ENCODE data around the gene DLGAP4. TPM values are rescaled to one million over a fixed set of nuclear protein-coding genes. Genes with fewer than 3 reads are reported as not detected.

Gene DLGAP4
- total RNA-seq, 2 experiments from 2014 or later = 27.0 to 27.5 TPM

DNA sequence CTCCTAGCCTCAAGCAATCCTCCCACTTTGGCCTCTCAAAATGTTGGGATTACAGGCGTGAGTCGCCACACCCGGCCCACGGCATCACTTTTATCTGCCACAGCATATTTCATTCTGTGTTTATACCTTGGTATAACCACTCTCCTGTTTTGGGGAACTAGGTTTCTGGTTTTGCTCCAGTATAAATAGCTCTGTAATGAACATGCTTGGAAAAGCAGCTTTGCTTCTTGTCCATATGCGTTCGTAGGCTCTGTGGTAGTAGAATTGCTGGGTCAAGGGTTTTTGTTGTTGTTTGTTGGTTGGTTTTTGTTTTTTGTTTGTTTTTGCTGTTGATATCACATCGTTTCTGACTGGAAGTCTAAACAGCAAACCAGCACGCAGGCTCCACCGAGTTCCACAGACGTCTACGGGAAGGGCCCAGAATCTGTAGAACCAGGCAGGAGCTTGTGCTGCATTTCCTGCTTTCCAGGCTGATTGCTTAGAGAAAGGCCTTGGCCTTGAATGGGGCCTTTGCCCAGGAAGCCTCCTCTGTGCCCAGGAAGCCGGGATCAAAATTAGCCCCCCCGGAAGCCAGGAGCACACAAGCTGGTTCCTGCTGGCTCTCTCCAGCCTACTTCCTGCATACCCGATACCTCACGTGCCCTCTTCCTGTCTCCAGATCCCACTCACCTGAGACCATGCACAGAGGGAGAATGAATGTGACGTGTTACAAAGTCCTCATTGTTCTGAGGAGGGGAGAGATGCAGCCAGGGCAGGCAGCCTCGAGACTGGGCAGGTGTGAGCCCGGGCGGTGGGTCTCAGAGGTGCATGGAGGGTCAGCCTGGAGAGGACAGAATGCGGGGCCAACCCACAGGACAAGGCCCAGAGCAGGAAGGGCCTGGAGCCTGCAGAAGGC, 35.1 kb upstream of the DLGAP4 start:
- POLR2A ChIA-PET = no interaction called here
- Mint-ChIP-seq H3K27ac (no peak overlapping the region), H3K4me1 (no peaks in the 10 kb centered on the region), H3K36me3 (no peaks in the 10 kb centered on the region), H3K9me3 (no peaks in the 10 kb centered on the region), H3K27me3 (peaks cover 2% of the 10 kb centered on the region), H3K4me3 (no peak overlapping the region)
- DNase-seq = no peak
- ATAC-seq (ENCODE audit: low read depth) = no peak

GRCh38 chr20:36271639-36272546, 34.2 kb upstream of the DLGAP4 start:
- Mint-ChIP-seq H3K27ac (no peak overlapping the region), H3K4me3 (no peak overlapping the region), H3K4me1 (no peaks in the 10 kb centered on the region), H3K9me3 (no peaks in the 10 kb centered on the region), H3K36me3 (no peaks in the 10 kb centered on the region), H3K27me3 (peaks cover 2% of the 10 kb centered on the region)
- ATAC-seq (ENCODE audit: low read depth) (no peak), DNase-seq (no peak)
- POLR2A ChIA-PET = interaction anchor here (0.6 kb wide), 1 partner anchor 158 kb away, joined by 4 read pairs; no protein-coding TSS in a partner anchor

GRCh38 chr20:36272547-36273220, 33.5 kb upstream of the DLGAP4 start:
- Mint-ChIP-seq H3K9me3 (no peaks in the 10 kb centered on the region), H3K4me1 (no peaks in the 10 kb centered on the region), H3K27me3 (peaks cover 2% of the 10 kb centered on the region), H3K36me3 (no peaks in the 10 kb centered on the region), H3K27ac (no peak overlapping the region), H3K4me3 (no peak overlapping the region)
- POLR2A ChIA-PET = interaction anchor here (0.6 kb wide), 1 partner anchor 157 kb away, joined by 4 read pairs; no protein-coding TSS in a partner anchor
- no peak for ATAC-seq (ENCODE audit: low read depth)
- no peak for DNase-seq

DNA sequence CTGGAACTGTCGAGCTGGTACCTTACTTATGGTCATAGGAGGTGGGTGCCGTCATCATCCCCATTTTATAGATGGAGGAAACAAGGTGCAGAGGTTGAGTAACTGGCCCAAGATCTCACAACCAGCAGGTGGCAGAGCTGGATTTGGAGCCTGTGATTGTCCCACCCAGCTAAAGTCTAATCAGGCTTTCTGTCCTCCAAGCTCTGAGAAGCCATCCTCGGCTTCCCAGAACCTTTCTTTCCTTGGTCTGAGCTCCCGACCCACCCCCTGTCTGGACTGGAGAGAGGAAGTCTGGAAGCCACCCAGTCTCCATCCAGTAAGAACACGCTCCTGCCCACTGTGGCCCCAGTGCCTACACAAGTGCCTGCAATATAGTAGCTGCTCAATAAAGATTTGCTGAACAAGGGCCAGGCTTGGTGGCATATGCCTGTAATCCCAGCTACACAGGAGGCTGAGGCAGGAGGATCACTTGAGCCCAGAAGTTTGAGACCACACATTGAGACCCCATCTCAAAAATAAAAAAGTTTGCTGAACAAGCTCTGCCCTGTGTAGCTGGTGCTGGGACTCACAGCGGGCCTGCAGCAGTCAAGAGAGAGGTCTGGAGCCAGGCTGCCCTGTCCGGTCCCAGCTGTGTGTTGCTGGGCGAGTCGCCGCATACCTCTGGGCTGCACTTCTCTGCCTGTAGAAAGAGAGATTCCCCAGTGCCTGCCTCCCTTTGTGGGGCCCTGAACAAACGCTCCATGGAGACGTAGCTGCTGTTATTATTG, 32.5 kb upstream of the DLGAP4 start:
- DNase-seq = peak; percentile 25
- Mint-ChIP-seq H3K4me1 (no peaks in the 10 kb centered on the region), H3K4me3 (no peak overlapping the region), H3K9me3 (no peaks in the 10 kb centered on the region), H3K27me3 (peaks cover 2% of the 10 kb centered on the region), H3K27ac (no peak overlapping the region), H3K36me3 (no peaks in the 10 kb centered on the region)
- no peak for ATAC-seq (ENCODE audit: low read depth)
- POLR2A ChIA-PET = no interaction called here

DNA sequence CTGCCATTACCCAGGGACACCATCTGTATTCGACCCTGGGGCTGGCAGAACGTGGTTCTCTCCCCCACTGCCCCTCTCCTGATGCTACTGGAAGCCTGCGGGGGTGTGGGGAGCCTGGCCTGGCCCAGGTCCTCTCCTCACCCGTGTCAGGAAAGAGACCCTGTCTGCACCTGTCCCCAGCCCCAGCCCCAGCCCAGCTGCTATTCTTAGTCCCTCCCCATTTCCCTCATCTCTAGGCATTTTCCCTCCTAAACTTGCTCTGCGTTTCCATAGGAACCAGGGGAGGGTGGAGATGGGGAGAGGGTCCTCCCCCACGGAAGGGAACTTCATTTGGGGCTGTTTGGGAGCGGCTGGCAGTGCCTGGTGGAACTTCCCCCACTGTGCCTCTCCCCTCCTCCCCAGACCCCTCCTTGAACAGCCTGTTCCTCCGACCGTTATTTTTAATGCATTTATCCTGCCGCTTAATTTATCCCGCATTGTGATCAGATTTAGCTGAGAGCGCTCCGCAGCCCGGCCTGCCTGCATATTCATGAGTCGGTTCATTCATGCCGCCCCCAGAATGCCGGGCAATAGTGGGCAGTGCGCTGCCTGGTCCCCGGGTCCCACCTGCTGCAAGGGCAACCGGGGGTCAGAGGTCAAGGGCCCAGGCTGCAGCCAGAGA, 31.8 kb upstream of the DLGAP4 start:
- no peaks in the 10 kb centered on the region for H3K36me3 Mint-ChIP-seq
- no peak overlapping the region for H3K4me3 Mint-ChIP-seq
- peaks cover 2% of the 10 kb centered on the region for H3K27me3 Mint-ChIP-seq
- DNase-seq = peak; percentile 15
- H3K9me3 Mint-ChIP-seq = no peaks in the 10 kb centered on the region
- no peak for ATAC-seq (ENCODE audit: low read depth)
- POLR2A ChIA-PET = no interaction called here
- no peaks in the 10 kb centered on the region for H3K4me1 Mint-ChIP-seq
- H3K27ac Mint-ChIP-seq = no peak overlapping the region

- no peaks in the 10 kb centered on the region for H3K4me1 Mint-ChIP-seq
- DNase-seq (no peak), ATAC-seq (ENCODE audit: low read depth) (no peak)
- peaks cover 2% of the 10 kb centered on the region for H3K27me3 Mint-ChIP-seq
- no peaks in the 10 kb centered on the region for H3K9me3 Mint-ChIP-seq
- POLR2A ChIA-PET = no interaction called here
- H3K4me3 Mint-ChIP-seq = no peak overlapping the region
- H3K36me3 Mint-ChIP-seq = no peaks in the 10 kb centered on the region
- H3K27ac Mint-ChIP-seq = no peak overlapping the region
Measured at GRCh38 chr20:36275011-36275410, 31.1 kb upstream of the DLGAP4 start.

DNA sequence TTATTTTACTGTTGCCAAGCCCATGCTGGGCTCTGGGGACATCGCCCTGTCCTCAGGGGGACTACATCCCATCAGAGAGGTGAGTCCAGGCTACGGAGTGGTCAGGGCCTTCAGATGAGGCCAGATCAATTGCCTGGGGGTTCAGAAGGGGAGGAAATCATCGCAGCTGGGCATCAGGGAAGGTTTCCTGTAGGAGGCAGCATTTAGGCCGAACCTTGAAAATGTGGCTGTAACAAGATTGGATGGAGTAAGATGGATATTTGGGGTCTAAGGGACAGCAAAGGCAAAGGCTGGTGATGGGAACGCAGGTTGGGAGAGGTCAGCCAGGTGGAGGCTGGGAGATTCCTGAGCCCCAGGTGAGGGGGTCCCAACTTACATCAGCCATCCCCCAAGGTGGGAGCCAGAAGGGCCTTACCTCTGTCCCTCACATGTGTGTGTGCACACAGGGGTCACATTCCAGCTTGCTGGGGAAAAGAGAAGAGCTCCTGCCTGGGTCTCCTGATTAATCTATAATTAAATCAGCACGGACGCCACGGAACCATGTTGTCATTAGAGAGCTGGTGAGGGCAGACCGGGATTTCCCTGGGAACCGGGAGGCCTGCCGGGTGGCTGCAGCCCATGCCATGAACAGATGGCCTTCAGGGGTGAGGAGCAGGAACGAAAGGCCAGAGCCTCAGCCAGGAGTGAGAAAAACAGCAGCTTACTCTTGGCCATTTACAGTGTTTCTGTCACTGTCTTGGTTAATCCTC, 30.5 kb upstream of the DLGAP4 start:
- peak; percentile 15 for DNase-seq
- Mint-ChIP-seq H3K27ac (no peak overlapping the region), H3K4me3 (no peak overlapping the region), H3K9me3 (no peaks in the 10 kb centered on the region), H3K27me3 (peaks cover 2% of the 10 kb centered on the region), H3K36me3 (no peaks in the 10 kb centered on the region), H3K4me1 (no peaks in the 10 kb centered on the region)
- POLR2A ChIA-PET = no interaction called here
- ATAC-seq (ENCODE audit: low read depth) = no peak

DNA sequence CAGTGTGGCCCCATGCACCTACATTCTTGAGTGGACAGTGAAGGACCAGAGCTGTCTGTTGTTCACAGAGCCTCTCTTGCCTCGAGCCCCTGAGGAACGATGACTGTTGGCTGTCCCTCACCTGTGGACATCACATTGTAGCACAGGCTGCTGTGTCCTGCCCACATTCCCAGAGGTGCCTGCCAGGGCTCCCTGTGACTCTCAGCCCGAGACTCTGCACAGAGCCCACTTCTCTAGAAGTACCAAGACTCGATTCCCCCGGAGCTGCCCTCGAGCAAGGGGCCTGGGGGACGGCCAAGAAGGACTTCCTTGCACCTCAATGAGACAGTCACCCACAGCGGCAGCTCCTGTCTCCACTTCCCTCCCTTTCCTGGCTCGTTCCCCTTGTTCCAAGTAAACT, 28.6 kb upstream of the DLGAP4 start:
- ATAC-seq (ENCODE audit: low read depth) = no peak
- no peaks in the 10 kb centered on the region for H3K4me1 Mint-ChIP-seq
- peaks cover 4% of the 10 kb centered on the region for H3K27me3 Mint-ChIP-seq
- H3K4me3 Mint-ChIP-seq = no peak overlapping the region
- no peaks in the 10 kb centered on the region for H3K9me3 Mint-ChIP-seq
- H3K27ac Mint-ChIP-seq = no peak overlapping the region
- H3K36me3 Mint-ChIP-seq = no peaks in the 10 kb centered on the region
- DNase-seq = peak; percentile 19
- POLR2A ChIA-PET = no interaction called here

GRCh38 chr20:36279362-36279761, 26.8 kb upstream of the DLGAP4 start:
- no peaks in the 10 kb centered on the region for H3K9me3 Mint-ChIP-seq

DNA sequence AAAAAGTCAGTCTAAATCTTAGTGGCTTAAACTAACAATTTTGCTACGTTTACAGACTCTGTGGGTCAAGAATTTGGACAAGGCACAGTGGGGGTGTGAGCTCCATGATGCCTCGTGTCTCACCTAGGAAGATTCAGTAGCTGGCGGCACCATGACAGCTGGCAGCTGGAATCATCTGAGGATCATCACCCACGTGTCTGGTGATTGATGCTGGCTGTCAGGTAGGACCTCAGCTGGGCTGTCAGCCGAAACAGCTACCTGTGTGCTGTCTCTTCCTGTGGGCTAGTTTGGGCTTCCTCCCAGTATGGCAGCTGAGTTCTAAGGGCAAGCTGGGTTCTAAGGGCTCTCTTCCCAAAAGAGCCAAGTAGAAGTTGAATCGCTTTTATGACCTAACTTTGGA, 26.4 kb upstream of the DLGAP4 start:
- no peaks in the 10 kb centered on the region for H3K4me1 Mint-ChIP-seq
- POLR2A ChIA-PET = no interaction called here
- H3K4me3 Mint-ChIP-seq = no peak overlapping the region
- H3K9me3 Mint-ChIP-seq = no peaks in the 10 kb centered on the region
- peaks cover 4% of the 10 kb centered on the region for H3K27me3 Mint-ChIP-seq
- ATAC-seq (ENCODE audit: low read depth) (no peak), DNase-seq (peak; percentile 10)
- H3K27ac Mint-ChIP-seq = no peak overlapping the region
- no peaks in the 10 kb centered on the region for H3K36me3 Mint-ChIP-seq

More at GRCh38 chr20:36279362-36279761, 26.8 kb upstream of the DLGAP4 start:
- H3K27ac Mint-ChIP-seq = no peak overlapping the region
- POLR2A ChIA-PET = no interaction called here
- no peak overlapping the region for H3K4me3 Mint-ChIP-seq
- H3K27me3 Mint-ChIP-seq = peaks cover 4% of the 10 kb centered on the region
- H3K36me3 Mint-ChIP-seq = no peaks in the 10 kb centered on the region
- no peak for ATAC-seq (ENCODE audit: low read depth)
- H3K4me1 Mint-ChIP-seq = no peaks in the 10 kb centered on the region
- peak; percentile 2 for DNase-seq

DNA sequence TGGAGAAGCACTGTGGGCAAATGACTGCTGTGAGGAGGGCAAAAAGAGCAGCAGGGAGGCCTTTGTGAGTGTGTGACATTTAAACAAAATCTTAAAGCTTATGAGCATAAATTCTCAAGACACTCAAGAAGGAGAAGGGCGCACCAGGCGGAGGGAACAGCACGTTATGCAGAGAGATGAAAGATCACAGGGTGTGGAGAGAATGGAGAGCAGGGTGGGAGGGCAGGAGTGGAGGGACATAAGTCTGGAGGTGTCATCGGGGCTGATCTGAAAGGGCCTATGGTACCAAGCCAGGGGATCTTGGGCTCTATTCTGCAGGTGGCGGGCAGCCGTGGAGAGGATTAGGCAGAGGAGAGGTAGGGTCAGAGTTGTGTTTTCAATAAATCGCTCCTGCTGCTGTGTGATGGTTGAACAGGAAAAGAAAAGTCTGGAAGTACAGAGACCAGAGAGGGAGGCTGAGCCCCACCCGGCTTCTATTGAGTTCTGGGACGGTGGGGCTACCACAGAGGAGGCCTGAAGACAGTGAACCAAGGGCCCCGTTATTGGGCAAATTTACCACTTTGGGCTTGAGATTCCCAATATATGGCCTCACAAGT, 24.3 kb upstream of the DLGAP4 start:
- no peaks in the 10 kb centered on the region for H3K9me3 Mint-ChIP-seq
- H3K36me3 Mint-ChIP-seq = no peaks in the 10 kb centered on the region
- POLR2A ChIA-PET = no interaction called here
- no peak overlapping the region for H3K27ac Mint-ChIP-seq
- DNase-seq = peak; percentile 4
- peaks cover 11% of the 10 kb centered on the region for H3K27me3 Mint-ChIP-seq
- no peak for ATAC-seq (ENCODE audit: low read depth)
- no peak overlapping the region for H3K4me3 Mint-ChIP-seq
- no peaks in the 10 kb centered on the region for H3K4me1 Mint-ChIP-seq
